OCI-LY3 (cell line): Measurements from ENCODE around the gene ANXA7.
"Not testable (repeated sequence)": the region's sequence is repeated elsewhere in the genome, so short reads cannot be mapped to it uniquely, and the experiment has no call there.

Experiments used
- H2AFZ ChIP-seq: fragments of 200-600, 300-600 bp; shearing (Covaris generic); 2 replicates; pipeline ENCODE4 v1.6.0; 2014; ENCODE audit warnings: antibody characterized with exemption, low read depth, low read length
- H3K27ac ChIP-seq: fragments of 200-600, 300-600 bp; sonication (generic); 2 replicates; pipeline ENCODE4 v1.5.1; 2014; ENCODE audit warnings: mild to moderate bottlenecking, low read length, moderate library complexity, mixed read lengths
- H3K27me3 ChIP-seq: fragments of 200-600, 300-600 bp; sonication (generic); 2 replicates; pipeline ENCODE4 v1.6.1; 2014; ENCODE audit warnings: low read depth, low read length, mixed read lengths
- H3K36me3 ChIP-seq: fragments of 200-600, 300-600 bp; sonication (generic); replicated peaks from 2 replicates; pipeline ENCODE3; 2014; ENCODE audit warnings: low read depth, low read length, mixed read lengths
- H3K4me1 ChIP-seq: fragments of 300-600, 200-600 bp; sonication (generic); 2 replicates; pipeline ENCODE4 v1.6.1; 2014; ENCODE audit warnings: low read length, mixed read lengths
- H3K4me2 ChIP-seq: fragments of 200-600, 300-600 bp; sonication (generic); 2 replicates; pipeline ENCODE4 v1.6.1; 2014; ENCODE audit warnings: low read length, mixed read lengths
- H3K4me3 ChIP-seq: fragments of 300-600, 200-600 bp; sonication (generic); 2 replicates; pipeline ENCODE4 v1.5.1; 2014; ENCODE audit warnings: antibody characterized with exemption, mild to moderate bottlenecking, low read length, moderate library complexity
- H3K79me2 ChIP-seq: fragments of 300-600, 200-600 bp; shearing (Covaris generic); 2 replicates; pipeline ENCODE4 v1.6.1; 2014; ENCODE audit warnings: mild to moderate bottlenecking, low read length, mixed read lengths
- H3K9ac ChIP-seq: fragments of 300-600, 200-600 bp; shearing (Covaris generic); 2 replicates; pipeline ENCODE4 v1.6.0; 2014; ENCODE audit warnings: mild to moderate bottlenecking, low read length, moderate library complexity
- H3K9me3 ChIP-seq: fragments of 200-600, 300-600 bp; shearing (Covaris generic); 2 replicates; pipeline ENCODE4 v1.6.1; 2014; ENCODE audit warnings: low read length, mixed read lengths; ENCODE audit not compliant: insufficient read depth
- H4K20me1 ChIP-seq: fragments of 200-600, 300-600 bp; sonication (generic); 2 replicates; pipeline ENCODE4 v1.6.1; 2016; ENCODE audit warnings: low read length, mixed read lengths; ENCODE audit not compliant: insufficient read depth
- CTCF ChIP-seq: fragments of 200-600, 300-600 bp; sonication (generic); IDR thresholded peaks from 2 replicates; pipeline ENCODE4 v1.5.1; 2014; ENCODE audit warnings: antibody characterized with exemption, low read length, low read depth
- EZH2phosphoT487 ChIP-seq: fragments of 200-600 bp; shearing (Covaris generic); IDR thresholded peaks from 2 replicates; pipeline ENCODE4 v1.6.1; 2018; ENCODE audit warnings: antibody characterized with exemption, mixed run types, low read depth

ANXA7 gene

DNA sequence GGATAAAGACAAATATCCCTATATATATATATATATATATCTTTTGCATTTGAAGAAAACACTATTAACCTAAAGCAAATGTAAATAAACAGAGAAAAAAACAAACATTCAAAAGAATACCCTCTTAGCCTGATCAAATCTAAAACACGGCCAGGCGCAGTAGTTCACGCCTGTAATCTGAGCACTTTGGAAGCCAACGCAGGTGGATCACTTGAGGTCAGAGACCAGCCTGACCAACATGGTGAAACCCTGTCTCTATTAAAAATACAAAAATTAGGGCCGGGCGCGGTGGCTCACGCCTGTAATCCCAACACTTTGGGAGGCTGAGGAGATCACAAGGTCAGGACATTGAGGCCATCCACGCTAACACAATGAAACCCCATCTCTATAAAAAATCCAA, 9.2 kb downstream of the ANXA7 start:
- Histone ChIP-seq H3K9me3 (no peaks in the 10 kb centered on the region), H3K9ac (no peak overlapping the region), H3K27me3 (no peaks in the 10 kb centered on the region), H3K4me2 (no peak overlapping the region), H3K36me3 (no peaks in the 10 kb centered on the region), H3K4me1 (no peaks in the 10 kb centered on the region), H2AFZ (no peak overlapping the region), H3K79me2 (peaks cover 90% of the 10 kb centered on the region), H3K27ac (no peak overlapping the region), H3K4me3 (no peak overlapping the region), H4K20me1 (peaks cover 4% of the 10 kb centered on the region)
- TF ChIP-seq CTCF (no peak), EZH2phosphoT487 (no peak)

GRCh38 chr10:73401636-73402035, 12.2 kb downstream of the ANXA7 start:
- H3K9ac ChIP-seq: no peak overlapping the region
- H3K79me2 ChIP-seq: peaks cover 59% of the 10 kb centered on the region
- no peaks in the 10 kb centered on the region for H4K20me1 ChIP-seq

DNA sequence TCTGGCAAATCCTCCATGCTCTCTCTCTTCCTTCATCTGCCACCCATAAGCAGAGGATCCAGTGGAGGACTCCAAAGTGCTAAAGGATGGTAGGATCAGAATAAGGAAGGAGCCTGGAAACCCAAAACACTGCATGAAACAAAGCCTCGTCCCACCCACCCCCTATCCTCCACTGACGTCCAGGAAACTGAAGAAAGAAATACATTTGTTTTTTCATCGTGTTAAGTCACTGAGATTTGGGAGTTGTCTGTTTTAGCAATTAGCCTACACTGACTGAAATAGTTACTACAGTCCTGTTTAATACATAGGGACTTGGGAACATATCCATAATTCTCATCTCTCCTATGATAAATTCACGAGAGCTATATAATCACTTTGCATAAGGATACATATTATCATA, 14.8 kb downstream of the ANXA7 start:
- Histone ChIP-seq H4K20me1 (no peaks in the 10 kb centered on the region), H3K4me3 (no peak overlapping the region), H3K36me3 (peaks cover 12% of the 10 kb centered on the region), H3K27me3 (no peaks in the 10 kb centered on the region), H3K9ac (no peak overlapping the region), H3K79me2 (peaks cover 36% of the 10 kb centered on the region), H3K4me1 (no peaks in the 10 kb centered on the region), H3K9me3 (no peaks in the 10 kb centered on the region), H2AFZ (no peak overlapping the region), H3K4me2 (no peak overlapping the region), H3K27ac (no peak overlapping the region)
- TF ChIP-seq CTCF: no peak
- no peak for TF ChIP-seq EZH2phosphoT487

More at GRCh38 chr10:73401636-73402035, 12.2 kb downstream of the ANXA7 start:
- Histone ChIP-seq H3K4me1 (no peaks in the 10 kb centered on the region), H3K4me2 (no peak overlapping the region), H3K27ac (no peak overlapping the region), H3K9me3 (no peaks in the 10 kb centered on the region), H3K36me3 (peaks cover 3% of the 10 kb centered on the region), H3K4me3 (no peak overlapping the region), H2AFZ (no peak overlapping the region), H3K27me3 (no peaks in the 10 kb centered on the region)
- TF ChIP-seq CTCF: no peak
- no peak for TF ChIP-seq EZH2phosphoT487

GRCh38 chr10:73398024-73398423, 15.8 kb downstream of the ANXA7 start:
- no peaks in the 10 kb centered on the region for H3K27me3 ChIP-seq
- H3K9ac ChIP-seq: no peak overlapping the region
- H3K27ac ChIP-seq: no peak overlapping the region
- H3K36me3 ChIP-seq: peaks cover 12% of the 10 kb centered on the region
- H4K20me1 ChIP-seq: no peaks in the 10 kb centered on the region
- TF ChIP-seq EZH2phosphoT487: no peak
- no peak for TF ChIP-seq CTCF
- H3K4me1 ChIP-seq: no peaks in the 10 kb centered on the region
- no peak overlapping the region for H3K4me2 ChIP-seq
- peaks cover 27% of the 10 kb centered on the region for H3K79me2 ChIP-seq
- H3K9me3 ChIP-seq: no peaks in the 10 kb centered on the region
- H2AFZ ChIP-seq: no peak overlapping the region
- H3K4me3 ChIP-seq: no peak overlapping the region

GRCh38 chr10:73394325-73394724, 19.5 kb downstream of the ANXA7 start:
- not testable (repeated sequence) for H2AFZ ChIP-seq, H3K9me3 ChIP-seq, H3K27ac ChIP-seq, H4K20me1 ChIP-seq, H3K9ac ChIP-seq, H3K79me2 ChIP-seq, H3K4me2 ChIP-seq, H3K4me1 ChIP-seq, H3K27me3 ChIP-seq, H3K4me3 ChIP-seq
- peaks cover 12% of the 10 kb centered on the region for H3K36me3 ChIP-seq
